ENCODE results near the gene SPATA46. TPM values are rescaled to one million over a fixed set of nuclear protein-coding genes. Genes with fewer than 3 reads are reported as not detected.

The SPATA46 gene
- total and polyA plus RNA-seq, 2 donors (not counting 1 experiment from before 2014, with no cell fraction given) = not detected

DNA sequence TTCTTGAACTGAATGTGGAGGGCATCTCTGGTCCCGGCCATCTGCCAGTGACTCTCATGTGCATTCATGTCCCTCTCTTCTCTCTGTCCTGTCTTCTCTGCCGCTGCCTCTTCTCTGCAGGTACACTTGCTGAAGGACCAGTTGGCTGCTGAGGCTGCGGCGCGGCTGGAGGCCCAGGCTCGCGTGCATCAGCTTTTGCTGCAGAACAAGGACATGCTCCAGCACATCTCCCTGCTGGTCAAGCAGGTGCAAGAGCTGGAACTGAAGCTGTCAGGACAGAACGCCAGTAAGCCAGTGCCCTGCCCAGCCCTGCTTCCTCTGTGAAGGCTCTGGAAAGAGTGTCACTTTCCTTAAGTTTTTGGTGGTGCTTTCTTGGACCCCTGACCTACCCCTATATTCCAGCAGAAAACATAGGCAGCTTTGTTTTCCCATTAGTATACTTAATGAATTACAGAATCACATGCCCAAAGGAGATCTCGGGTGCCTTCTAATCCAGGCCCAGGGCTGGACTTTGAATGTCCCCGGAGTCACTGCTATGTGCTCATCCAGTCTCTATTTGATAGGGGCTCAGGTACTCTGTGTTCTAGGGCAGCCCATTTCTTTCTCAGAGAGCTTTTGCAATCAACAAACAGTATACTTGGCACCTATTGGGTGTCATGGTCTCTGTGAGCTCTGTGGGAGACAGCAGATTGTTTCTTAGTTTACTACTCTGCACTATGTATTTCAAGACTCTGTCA, 11.2 kb downstream of the SPATA46 start:
- no peak for ATAC-seq (ENCODE audit: low read depth)
- WGBS (ENCODE audit: insufficient coverage) = 97% methylated on average over 8 of the region's 10 CpGs
- Histone ChIP-seq H3K79me2 (ENCODE audit: control insufficient read depth, insufficient read depth, low read length) (no peaks in the 10 kb centered on the region), H4K20me1 (ENCODE audit: control insufficient read depth, insufficient read depth, low read length, poor library complexity, severe bottlenecking) (no peaks in the 10 kb centered on the region), H3K4me2 (replicated peaks; ENCODE audit: low read depth, low read length, poor library complexity, severe bottlenecking) (no peak overlapping the region), H2AFZ (ENCODE audit: insufficient read depth, low read depth, low read length, poor library complexity, severe bottlenecking) (no peak overlapping the region), H3K9ac (ENCODE audit: low read length) (no peak overlapping the region), H3K4me1 (ENCODE audit: control insufficient read depth in 2 of 2, insufficient read depth in 2 of 2, low read length in 2 of 2) (no peaks in the 10 kb centered on the region), H3K9me3 (ENCODE audit: control extremely low read depth in 1 of 3, control insufficient read depth in 2 of 3, insufficient read depth in 1 of 3, low read length in 2 of 3) (no peaks in the 10 kb centered on the region), H3K4me3 (ENCODE audit: control extremely low read depth in 1 of 5, extremely low read depth in 1 of 5, insufficient read depth in 1 of 5, low read depth in 2 of 5, low read length in 4 of 5) (no peak overlapping the region), H3K36me3 (replicated peaks in 1 of 2; ENCODE audit: control extremely low read depth in 1 of 2, control insufficient read depth in 1 of 2, extremely low read depth in 1 of 2, insufficient read depth in 2 of 2, low read length in 1 of 2) (no peaks in the 10 kb centered on the region), H3K27ac (ENCODE audit: low read length in 2 of 2) (no peak overlapping the region), H3K27me3 (replicated peaks in 1 of 4; ENCODE audit: control extremely low read depth in 1 of 4, control insufficient read depth in 3 of 4, insufficient read depth in 4 of 4, low read length in 3 of 4) (no peaks in the 10 kb centered on the region)
- intact Hi-C loops (cut with micrococcal nuclease) = no loop called here
- H3K4me3 Mint-ChIP-seq = no peak overlapping the region
- peaks cover 18% of the 10 kb centered on the region for H3K27me3 Mint-ChIP-seq
- no peaks in the 10 kb centered on the region for H3K9me3 Mint-ChIP-seq (ENCODE audit: insufficient read depth)
- DNase-seq = no peak
- no peak overlapping the region for H3K27ac Mint-ChIP-seq
- peaks cover 5% of the 10 kb centered on the region for H3K4me1 Mint-ChIP-seq
- ChIA-PET CTCF (no interaction called here), POLR2A (no interaction called here)
- TF ChIP-seq EZH2 (IDR thresholded peaks at IDR 0.05; ENCODE audit: borderline replicate concordance, insufficient read depth, low read depth, low read length, poor library complexity, severe bottlenecking) = no peak
- TF ChIP-seq, protein P1, sequence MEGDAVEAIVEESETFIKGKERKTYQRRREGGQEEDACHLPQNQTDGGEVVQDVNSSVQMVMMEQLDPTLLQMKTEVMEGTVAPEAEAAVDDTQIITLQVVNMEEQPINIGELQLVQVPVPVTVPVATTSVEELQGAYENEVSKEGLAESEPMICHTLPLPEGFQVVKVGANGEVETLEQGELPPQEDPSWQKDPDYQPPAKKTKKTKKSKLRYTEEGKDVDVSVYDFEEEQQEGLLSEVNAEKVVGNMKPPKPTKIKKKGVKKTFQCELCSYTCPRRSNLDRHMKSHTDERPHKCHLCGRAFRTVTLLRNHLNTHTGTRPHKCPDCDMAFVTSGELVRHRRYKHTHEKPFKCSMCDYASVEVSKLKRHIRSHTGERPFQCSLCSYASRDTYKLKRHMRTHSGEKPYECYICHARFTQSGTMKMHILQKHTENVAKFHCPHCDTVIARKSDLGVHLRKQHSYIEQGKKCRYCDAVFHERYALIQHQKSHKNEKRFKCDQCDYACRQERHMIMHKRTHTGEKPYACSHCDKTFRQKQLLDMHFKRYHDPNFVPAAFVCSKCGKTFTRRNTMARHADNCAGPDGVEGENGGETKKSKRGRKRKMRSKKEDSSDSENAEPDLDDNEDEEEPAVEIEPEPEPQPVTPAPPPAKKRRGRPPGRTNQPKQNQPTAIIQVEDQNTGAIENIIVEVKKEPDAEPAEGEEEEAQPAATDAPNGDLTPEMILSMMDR (IDR thresholded peaks at IDR 0.05) = no peak

DNA sequence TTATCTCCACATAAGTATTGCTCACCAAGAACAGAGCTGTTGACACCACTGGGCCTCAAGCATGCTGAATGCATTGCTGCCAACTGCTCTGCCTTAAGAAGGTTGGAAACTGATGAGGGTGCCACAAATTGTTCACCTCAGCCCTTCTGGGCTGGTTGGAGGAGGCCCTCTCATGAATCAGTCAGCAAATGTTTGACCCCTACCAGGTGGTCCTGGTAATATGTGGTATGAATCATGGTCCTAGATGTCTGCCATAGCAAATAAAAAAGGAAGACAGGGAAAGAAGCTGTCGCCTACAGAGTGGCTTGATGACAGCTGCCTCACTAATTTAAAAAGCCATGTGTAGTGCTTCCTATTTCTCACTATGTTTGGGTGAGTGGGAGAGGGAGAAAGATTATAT, 12.2 kb downstream of the SPATA46 start:
- no peaks in the 10 kb centered on the region for H3K79me2 ChIP-seq (ENCODE audit: control insufficient read depth, insufficient read depth, low read length)
- H3K36me3 ChIP-seq (replicated peaks in 1 of 2; ENCODE audit: control extremely low read depth in 1 of 2, control insufficient read depth in 1 of 2, extremely low read depth in 1 of 2, insufficient read depth in 2 of 2, low read length in 1 of 2) = no peaks in the 10 kb centered on the region
- no peak overlapping the region for H2AFZ ChIP-seq (ENCODE audit: insufficient read depth, low read depth, low read length, poor library complexity, severe bottlenecking)
- H4K20me1 ChIP-seq (ENCODE audit: control insufficient read depth, insufficient read depth, low read length, poor library complexity, severe bottlenecking) = no peaks in the 10 kb centered on the region
- intact Hi-C loops (cut with micrococcal nuclease) = no loop called here
- no peaks in the 10 kb centered on the region for H3K9me3 ChIP-seq (ENCODE audit: control extremely low read depth in 1 of 3, control insufficient read depth in 2 of 3, insufficient read depth in 1 of 3, low read length in 2 of 3)
- no peaks in the 10 kb centered on the region for H3K27me3 ChIP-seq (replicated peaks in 1 of 4; ENCODE audit: control extremely low read depth in 1 of 4, control insufficient read depth in 3 of 4, insufficient read depth in 4 of 4, low read length in 3 of 4)
- Mint-ChIP-seq H3K9me3 (ENCODE audit: insufficient read depth) (no peaks in the 10 kb centered on the region), H3K27ac (no peak overlapping the region), H3K4me3 (no peak overlapping the region), H3K4me1 (peaks cover 5% of the 10 kb centered on the region), H3K27me3 (peaks cover 19% of the 10 kb centered on the region)
- H3K27ac ChIP-seq (ENCODE audit: low read length in 2 of 2) = no peak overlapping the region
- H3K9ac ChIP-seq (ENCODE audit: low read length) = no peak overlapping the region
- no peaks in the 10 kb centered on the region for H3K4me1 ChIP-seq (ENCODE audit: control insufficient read depth in 2 of 2, insufficient read depth in 2 of 2, low read length in 2 of 2)
- 89% methylated on average over 1 of the region's 1 CpG for WGBS (ENCODE audit: insufficient coverage)
- DNase-seq (no peak), ATAC-seq (ENCODE audit: low read depth) (no peak)
- ChIA-PET POLR2A (no interaction called here), CTCF (no interaction called here)
- TF ChIP-seq, protein P1 (IDR thresholded peaks at IDR 0.05) = no peak
- no peak for TF ChIP-seq EZH2 (IDR thresholded peaks at IDR 0.05; ENCODE audit: borderline replicate concordance, insufficient read depth, low read depth, low read length, poor library complexity, severe bottlenecking)
- H3K4me2 ChIP-seq (replicated peaks; ENCODE audit: low read depth, low read length, poor library complexity, severe bottlenecking) = no peak overlapping the region
- H3K4me3 ChIP-seq (ENCODE audit: control extremely low read depth in 1 of 5, extremely low read depth in 1 of 5, insufficient read depth in 1 of 5, low read depth in 2 of 5, low read length in 4 of 5) = no peak overlapping the region

Measured in B cell (primary cell).